Right lobe of liver (tissue), 4 donors: Measurements from ENCODE around the gene RAB35.

Experiments used
- POLR2A ChIP-seq: fragments of 450-650 bp; IDR thresholded peaks from one replicate; pipeline ENCODE4 v1.6.1; 2017; ENCODE audit warnings: antibody characterized with exemption, mild to moderate bottlenecking
- TF ChIP-seq, protein P1 (sequence below), 4 donors: fragments of 200-600 bp in 3 of 4; fragments of 450-650 bp in 1 of 4; IDR thresholded peaks; one replicate each; pipeline versions ENCODE4 v1.5.1 to v1.8.0; 2016 to 2022; ENCODE audit warnings: antibody characterized with exemption in 4 of 4, mild to moderate bottlenecking in 2 of 4
- donor health status: DM: no; HTN: no; CAD: no.
- donor health status: DM: no; HTN: no; CAD: no.
- donor health status: DM: no; HTN: yes; CAD: no.

DNA sequence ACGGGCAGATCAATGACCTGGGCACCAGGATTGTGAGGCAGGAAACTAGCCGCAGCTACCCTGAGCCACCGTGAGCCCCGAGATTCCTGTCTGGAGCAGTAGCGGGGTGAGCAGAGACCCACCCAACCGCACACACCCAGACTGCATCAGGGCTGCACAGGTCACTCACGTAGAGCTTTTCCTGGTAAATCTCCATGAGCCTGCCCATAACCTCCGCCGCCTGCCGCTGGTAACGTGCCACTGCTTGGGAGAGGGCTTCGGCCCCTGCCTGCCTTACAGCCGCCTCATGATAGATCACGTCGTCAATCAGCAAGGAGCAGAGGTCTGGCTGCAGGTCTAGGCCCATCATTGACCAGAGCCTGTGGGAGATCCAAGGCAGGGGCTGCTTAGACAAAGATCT is 38.5 kb upstream of the RAB35 start:
- TF ChIP-seq POLR2A = no peak
- TF ChIP-seq, protein P1, sequence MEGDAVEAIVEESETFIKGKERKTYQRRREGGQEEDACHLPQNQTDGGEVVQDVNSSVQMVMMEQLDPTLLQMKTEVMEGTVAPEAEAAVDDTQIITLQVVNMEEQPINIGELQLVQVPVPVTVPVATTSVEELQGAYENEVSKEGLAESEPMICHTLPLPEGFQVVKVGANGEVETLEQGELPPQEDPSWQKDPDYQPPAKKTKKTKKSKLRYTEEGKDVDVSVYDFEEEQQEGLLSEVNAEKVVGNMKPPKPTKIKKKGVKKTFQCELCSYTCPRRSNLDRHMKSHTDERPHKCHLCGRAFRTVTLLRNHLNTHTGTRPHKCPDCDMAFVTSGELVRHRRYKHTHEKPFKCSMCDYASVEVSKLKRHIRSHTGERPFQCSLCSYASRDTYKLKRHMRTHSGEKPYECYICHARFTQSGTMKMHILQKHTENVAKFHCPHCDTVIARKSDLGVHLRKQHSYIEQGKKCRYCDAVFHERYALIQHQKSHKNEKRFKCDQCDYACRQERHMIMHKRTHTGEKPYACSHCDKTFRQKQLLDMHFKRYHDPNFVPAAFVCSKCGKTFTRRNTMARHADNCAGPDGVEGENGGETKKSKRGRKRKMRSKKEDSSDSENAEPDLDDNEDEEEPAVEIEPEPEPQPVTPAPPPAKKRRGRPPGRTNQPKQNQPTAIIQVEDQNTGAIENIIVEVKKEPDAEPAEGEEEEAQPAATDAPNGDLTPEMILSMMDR (IDR thresholded peaks at IDR 0.05) = no peak
